C4-2B (cell line): ENCODE results near the gene RNF213.

Experiments
- H3K27ac ChIP-seq: fragments of 450-650 bp; 2 replicates; pipeline ENCODE4 v1.5.1; 2017
- ZFX ChIP-seq: fragments of 450-650 bp; IDR thresholded peaks from 2 replicates; pipeline ENCODE4 v1.6.1; 2017
- TF ChIP-seq, protein P1 (sequence below): fragments of 450-650 bp; conservative IDR thresholded peaks from 2 replicates; pipeline ENCODE4 v1.5.1; 2017; ENCODE audit warnings: mild to moderate bottlenecking

The RNF213 gene

DNA sequence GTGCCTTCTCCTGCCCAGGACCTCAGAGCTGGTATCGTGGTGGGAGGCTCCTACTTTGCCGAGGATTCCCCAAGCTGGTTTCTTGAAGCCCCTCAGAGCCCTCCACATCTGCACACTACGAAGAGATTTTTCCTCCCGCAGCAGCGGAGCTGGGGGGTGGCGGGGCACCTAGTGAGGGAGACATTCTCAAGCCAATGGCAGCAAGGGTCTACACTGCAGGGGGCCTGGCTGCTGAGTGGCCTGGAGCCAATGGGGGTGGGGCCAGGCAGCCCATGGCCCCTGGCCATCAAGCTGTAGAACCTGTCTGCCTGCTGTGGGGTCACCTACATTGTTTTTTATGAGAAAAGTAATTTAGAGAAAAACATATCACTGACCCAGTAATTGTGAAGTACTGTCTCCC, 35.4 kb upstream of the RNF213 start:
- TF ChIP-seq, protein P1, sequence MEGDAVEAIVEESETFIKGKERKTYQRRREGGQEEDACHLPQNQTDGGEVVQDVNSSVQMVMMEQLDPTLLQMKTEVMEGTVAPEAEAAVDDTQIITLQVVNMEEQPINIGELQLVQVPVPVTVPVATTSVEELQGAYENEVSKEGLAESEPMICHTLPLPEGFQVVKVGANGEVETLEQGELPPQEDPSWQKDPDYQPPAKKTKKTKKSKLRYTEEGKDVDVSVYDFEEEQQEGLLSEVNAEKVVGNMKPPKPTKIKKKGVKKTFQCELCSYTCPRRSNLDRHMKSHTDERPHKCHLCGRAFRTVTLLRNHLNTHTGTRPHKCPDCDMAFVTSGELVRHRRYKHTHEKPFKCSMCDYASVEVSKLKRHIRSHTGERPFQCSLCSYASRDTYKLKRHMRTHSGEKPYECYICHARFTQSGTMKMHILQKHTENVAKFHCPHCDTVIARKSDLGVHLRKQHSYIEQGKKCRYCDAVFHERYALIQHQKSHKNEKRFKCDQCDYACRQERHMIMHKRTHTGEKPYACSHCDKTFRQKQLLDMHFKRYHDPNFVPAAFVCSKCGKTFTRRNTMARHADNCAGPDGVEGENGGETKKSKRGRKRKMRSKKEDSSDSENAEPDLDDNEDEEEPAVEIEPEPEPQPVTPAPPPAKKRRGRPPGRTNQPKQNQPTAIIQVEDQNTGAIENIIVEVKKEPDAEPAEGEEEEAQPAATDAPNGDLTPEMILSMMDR, result no peak
- TF ChIP-seq ZFX, result no peak

DNA sequence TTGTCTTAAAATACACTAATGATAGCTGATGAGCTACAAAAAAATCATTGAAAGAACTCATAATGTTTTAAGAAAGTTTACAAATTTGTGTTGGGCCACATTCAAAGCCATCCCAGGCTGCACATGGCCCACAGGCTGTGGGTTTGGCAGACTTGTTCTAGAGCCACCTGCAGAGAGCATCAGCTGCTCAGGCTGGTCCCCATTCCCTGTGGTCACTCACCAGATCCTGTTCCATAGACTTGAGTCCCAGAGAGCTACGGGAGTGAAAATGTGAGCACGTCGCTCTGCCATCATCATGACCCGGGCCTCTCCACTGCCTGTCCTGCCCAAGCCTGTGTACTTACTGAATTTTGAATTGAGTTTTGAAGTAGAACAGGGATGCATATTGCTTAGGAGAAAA, 33.5 kb upstream of the RNF213 start:
- H3K27ac ChIP-seq, result no peak overlapping the region
- TF ChIP-seq, protein P1, result no peak
- no peak for TF ChIP-seq ZFX

More for the DNA sequence above, 35.4 kb upstream of the RNF213 start:
- H3K27ac ChIP-seq, result no peak overlapping the region

DNA sequence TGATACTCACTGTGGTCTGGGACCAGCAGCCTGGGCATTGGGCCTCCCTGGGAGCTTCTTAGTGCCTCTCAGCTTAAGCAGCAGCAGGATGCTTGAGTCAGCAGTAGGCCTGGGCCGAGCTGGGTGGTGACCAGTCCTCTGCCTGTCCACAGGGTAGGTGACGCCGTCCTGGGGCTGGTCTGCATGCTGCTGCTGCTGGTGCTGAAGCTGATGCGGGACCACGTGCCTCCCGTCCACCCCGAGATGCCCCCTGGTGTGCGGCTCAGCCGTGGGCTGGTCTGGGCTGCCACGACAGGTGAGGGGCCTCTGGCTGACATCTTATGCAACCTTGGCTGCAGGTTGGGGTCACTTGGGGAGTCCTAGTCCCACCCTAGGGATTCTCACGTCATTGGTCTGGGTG, 33.0 kb upstream of the RNF213 start:
- no peak for TF ChIP-seq ZFX
- TF ChIP-seq, protein P1, result no peak
- H3K27ac ChIP-seq, result no peak overlapping the region

DNA sequence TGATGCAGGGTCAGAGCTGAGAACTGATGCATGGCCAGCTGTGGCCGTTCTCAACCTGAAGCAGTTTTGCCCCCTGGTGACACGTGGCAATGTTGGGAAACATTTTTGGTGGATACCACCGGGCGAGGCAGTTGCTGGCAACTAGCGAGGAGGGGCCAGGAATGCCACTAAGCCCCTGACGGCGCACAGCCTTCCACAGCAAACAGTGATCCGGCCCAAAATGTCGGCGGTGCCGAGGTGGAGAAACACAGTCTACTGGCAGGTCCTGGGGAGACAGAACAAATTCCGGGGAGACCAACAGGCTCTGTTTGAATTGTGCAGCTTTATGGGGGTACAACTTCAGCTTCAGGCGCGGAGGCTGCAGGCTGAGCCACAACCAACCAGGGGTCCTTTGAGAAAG, 32.2 kb upstream of the RNF213 start:
- H3K27ac ChIP-seq, result no peak overlapping the region
- TF ChIP-seq, protein P1, result no peak
- TF ChIP-seq ZFX, result no peak

DNA sequence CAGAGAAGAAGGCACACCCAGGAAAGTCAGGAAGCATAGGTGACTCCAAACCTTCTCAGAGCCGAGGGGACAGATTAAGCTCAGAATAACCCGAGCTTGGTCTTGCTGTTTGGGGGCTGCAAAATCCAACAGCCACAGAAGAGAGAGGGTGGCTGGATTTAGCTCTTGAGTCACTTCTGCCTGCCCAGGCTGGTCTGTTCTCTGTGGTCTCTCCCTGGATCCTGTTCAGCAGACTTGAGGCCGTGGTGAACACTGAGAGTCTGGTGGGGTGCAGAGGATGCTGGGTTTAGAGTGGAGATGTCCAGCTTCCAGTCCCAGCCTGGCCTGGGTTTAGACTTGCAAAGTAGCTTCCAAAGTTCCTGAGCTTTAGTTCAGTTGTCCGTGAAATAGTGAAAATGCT, 31.6 kb upstream of the RNF213 start:
- H3K27ac ChIP-seq, result no peak overlapping the region
- TF ChIP-seq, protein P1, result no peak
- no peak for TF ChIP-seq ZFX

DNA sequence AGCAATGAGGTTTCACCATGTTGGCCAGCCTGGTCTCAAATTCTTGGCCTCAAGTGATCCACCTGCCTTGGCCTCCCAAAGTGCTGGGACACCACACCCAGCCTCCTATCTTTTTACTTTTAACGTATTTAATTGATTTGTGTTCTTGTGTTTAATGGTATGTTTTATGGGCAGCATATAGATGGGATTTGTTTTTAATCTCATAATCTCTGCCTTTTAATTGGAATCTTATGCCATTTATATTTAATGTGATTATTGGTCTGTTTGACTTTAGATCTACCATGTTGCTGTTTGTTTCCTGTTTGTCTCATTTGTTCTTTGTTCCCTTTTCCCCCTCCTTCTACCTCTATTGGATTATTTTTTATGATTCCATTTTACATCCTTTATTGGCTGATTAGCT, 28.2 kb upstream of the RNF213 start:
- TF ChIP-seq, protein P1, result no peak
- no peak for TF ChIP-seq ZFX
- H3K27ac ChIP-seq, result no peak overlapping the region

DNA sequence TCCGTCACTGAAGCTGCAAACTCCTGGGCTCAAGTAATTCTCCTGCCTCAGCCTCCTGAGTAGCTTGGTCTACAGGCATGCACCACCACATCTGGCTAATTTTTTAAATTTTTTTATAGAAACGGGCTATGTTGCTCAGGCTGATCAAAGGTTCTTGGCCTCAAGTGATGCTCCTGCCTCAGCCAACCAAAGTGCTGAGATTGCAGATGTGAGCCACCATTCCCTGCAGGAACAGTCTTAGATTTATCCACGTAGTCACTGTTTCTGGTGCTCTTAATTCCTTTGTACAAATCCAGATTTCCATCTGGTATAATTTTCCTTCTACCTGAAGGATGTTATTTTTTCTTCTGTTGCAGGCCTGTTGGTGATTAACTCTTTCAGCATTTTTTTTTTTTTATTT, 27.4 kb upstream of the RNF213 start:
- TF ChIP-seq, protein P1, result no peak
- TF ChIP-seq ZFX, result no peak
- no peak overlapping the region for H3K27ac ChIP-seq
